Progenitor cell of endocrine pancreas (in vitro differentiated cells): ENCODE data around the gene GNPDA1. TPM values are rescaled to one million over a fixed set of nuclear protein-coding genes. Genes with fewer than 3 reads are reported as not detected.

Experiments
- DNase-seq: peaks from one replicate; pipeline ENCODE4 v3.0.0; 2021; ENCODE audit warnings: low spot score; ENCODE audit not compliant: unreplicated experiment
- H3K27ac Mint-ChIP-seq: 2 replicates; pipeline ENCODE4 v1.8.0; 2021; ENCODE audit warnings: mild to moderate bottlenecking, moderate library complexity, mixed read lengths
- H3K27me3 Mint-ChIP-seq: 2 replicates; pipeline ENCODE4 v1.8.0; 2021; ENCODE audit warnings: mixed read lengths
- H3K36me3 Mint-ChIP-seq: 2 replicates; pipeline ENCODE4 v1.8.0; 2022; ENCODE audit warnings: mixed read lengths; ENCODE audit not compliant: insufficient read depth
- H3K4me1 Mint-ChIP-seq: 2 replicates; pipeline ENCODE4 v1.8.0; 2021; ENCODE audit warnings: low read depth, mixed read lengths
- H3K4me3 Mint-ChIP-seq: 2 replicates; pipeline ENCODE4 v1.8.0; 2021; ENCODE audit warnings: low read depth, mild to moderate bottlenecking, moderate library complexity, mixed read lengths
- H3K9me3 Mint-ChIP-seq: 2 replicates; pipeline ENCODE4 v1.8.0; 2021; ENCODE audit warnings: low read depth, mixed read lengths
- CTCF ChIP-seq: fragments of 200-600 bp; sonication (generic); IDR thresholded peaks from one replicate; pipeline ENCODE4 v1.5.0; 2021; ENCODE audit warnings: antibody characterized with exemption, mild to moderate bottlenecking; ENCODE audit not compliant: unreplicated experiment
- total RNA-seq: library from RNA; stranded (reverse); gene quantifications from 2 replicates; pipeline ENCODE4 v1.2.1, GENCODE V29; 2021

The GNPDA1 gene
- total RNA-seq, 1 donor from 2014 or later = 115 TPM

GRCh38 chr5:141995656-141996055, 17.2 kb downstream of the GNPDA1 start:
- H3K27ac Mint-ChIP-seq = no peak overlapping the region
- H3K9me3 Mint-ChIP-seq = no peaks in the 10 kb centered on the region
- no peaks in the 10 kb centered on the region for H3K27me3 Mint-ChIP-seq
- H3K4me3 Mint-ChIP-seq = no peak overlapping the region
- no peak for DNase-seq
- no peak for TF ChIP-seq CTCF
- peaks cover 28% of the 10 kb centered on the region for H3K36me3 Mint-ChIP-seq
- H3K4me1 Mint-ChIP-seq = peaks cover 17% of the 10 kb centered on the region

GRCh38 chr5:141994511-141995136, 18.2 kb downstream of the GNPDA1 start:
- peaks cover 17% of the 10 kb centered on the region for H3K4me1 Mint-ChIP-seq
- peaks cover 23% of the 10 kb centered on the region for H3K36me3 Mint-ChIP-seq
- H3K4me3 Mint-ChIP-seq = no peak overlapping the region
- no peaks in the 10 kb centered on the region for H3K9me3 Mint-ChIP-seq
- no peak for DNase-seq
- no peak for TF ChIP-seq CTCF
- no peak overlapping the region for H3K27ac Mint-ChIP-seq
- H3K27me3 Mint-ChIP-seq = no peaks in the 10 kb centered on the region

GRCh38 chr5:141992349-141992963, 20.4 kb downstream of the GNPDA1 start:
- TF ChIP-seq CTCF = peak; percentile 95
- H3K4me1 Mint-ChIP-seq = peaks cover 17% of the 10 kb centered on the region
- H3K27me3 Mint-ChIP-seq = no peaks in the 10 kb centered on the region
- H3K36me3 Mint-ChIP-seq = peaks cover 28% of the 10 kb centered on the region
- no peak overlapping the region for H3K4me3 Mint-ChIP-seq
- H3K27ac Mint-ChIP-seq = no peak overlapping the region
- no peaks in the 10 kb centered on the region for H3K9me3 Mint-ChIP-seq
- DNase-seq = peak; percentile 53

- H3K9me3 Mint-ChIP-seq = no peaks in the 10 kb centered on the region
- H3K4me3 Mint-ChIP-seq = no peak overlapping the region
- H3K27me3 Mint-ChIP-seq = no peaks in the 10 kb centered on the region
- peaks cover 32% of the 10 kb centered on the region for H3K36me3 Mint-ChIP-seq
- TF ChIP-seq CTCF = no peak
- H3K27ac Mint-ChIP-seq = no peak overlapping the region
- no peak for DNase-seq
- H3K4me1 Mint-ChIP-seq = peaks cover 10% of the 10 kb centered on the region
Observed at GRCh38 chr5:141989720-141990119, 23.1 kb downstream of the GNPDA1 start.

- H3K27me3 Mint-ChIP-seq = no peaks in the 10 kb centered on the region
- no peak for TF ChIP-seq CTCF
- H3K4me3 Mint-ChIP-seq = no peak overlapping the region
- H3K36me3 Mint-ChIP-seq = peaks cover 36% of the 10 kb centered on the region
- H3K27ac Mint-ChIP-seq = no peak overlapping the region
- H3K9me3 Mint-ChIP-seq = no peaks in the 10 kb centered on the region
- peaks cover 13% of the 10 kb centered on the region for H3K4me1 Mint-ChIP-seq
- no peak for DNase-seq
Observed at GRCh38 chr5:141986072-141986471, 26.8 kb downstream of the GNPDA1 start.
